GM21423 (cell line): ENCODE data around the gene LGI4.
"Not testable (repeated sequence)": the region's sequence is repeated elsewhere in the genome, so short reads cannot be mapped to it uniquely, and the experiment has no call there.

Experiments
- ATAC-seq: cut with Tn5 transposase; IDR thresholded peaks from one replicate; pipeline ENCODE4 v1.9.1; 2021; ENCODE audit warnings: mild to moderate bottlenecking, moderate library complexity; ENCODE audit not compliant: unreplicated experiment

Gene LGI4

GRCh38 chr19:35142606-35143230 is 7.9 kb upstream of the LGI4 start:
- ATAC-seq, result no peak

- ATAC-seq, result no peak
Measured at GRCh38 chr19:35141837-35142605, 7.2 kb upstream of the LGI4 start.

- ATAC-seq, result peak; percentile 46
Measured at GRCh38 chr19:35140962-35141836, 6.3 kb upstream of the LGI4 start.

- no peak for ATAC-seq
Measured at GRCh38 chr19:35140207-35140961, 5.5 kb upstream of the LGI4 start.

- ATAC-seq, result no peak
Measured at GRCh38 chr19:35138305-35138892, 3.5 kb upstream of the LGI4 start, which contains the start of gene FXYD1. TSS of gene FXYD1 (plus strand) at chr19:35138824. CDS start at chr19:35140080, 1,256 bp downstream.

GRCh38 chr19:35136977-35137702 is 2.3 kb upstream of the LGI4 start:
- no peak for ATAC-seq

DNA sequence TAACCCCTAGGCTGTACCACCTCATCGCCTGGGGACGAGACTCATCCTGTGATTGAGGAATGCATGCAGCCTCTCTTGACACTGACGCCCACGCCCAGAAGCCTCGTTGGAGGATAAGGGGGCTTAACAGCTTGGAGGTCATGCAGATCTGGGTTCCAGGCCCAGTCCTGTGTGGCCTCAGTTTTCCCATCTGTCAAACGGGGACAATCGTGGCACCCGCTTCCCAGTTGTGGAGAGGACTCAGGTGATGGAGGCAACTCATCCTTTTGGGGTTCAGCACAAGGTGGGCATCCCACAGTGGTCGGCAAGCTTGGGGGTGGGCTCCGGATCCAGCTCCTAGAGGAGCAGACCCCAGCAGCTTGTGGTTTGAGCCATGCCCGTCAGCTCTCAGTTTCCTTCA is 1.4 kb upstream of the LGI4 start:
- no peak for ATAC-seq

DNA sequence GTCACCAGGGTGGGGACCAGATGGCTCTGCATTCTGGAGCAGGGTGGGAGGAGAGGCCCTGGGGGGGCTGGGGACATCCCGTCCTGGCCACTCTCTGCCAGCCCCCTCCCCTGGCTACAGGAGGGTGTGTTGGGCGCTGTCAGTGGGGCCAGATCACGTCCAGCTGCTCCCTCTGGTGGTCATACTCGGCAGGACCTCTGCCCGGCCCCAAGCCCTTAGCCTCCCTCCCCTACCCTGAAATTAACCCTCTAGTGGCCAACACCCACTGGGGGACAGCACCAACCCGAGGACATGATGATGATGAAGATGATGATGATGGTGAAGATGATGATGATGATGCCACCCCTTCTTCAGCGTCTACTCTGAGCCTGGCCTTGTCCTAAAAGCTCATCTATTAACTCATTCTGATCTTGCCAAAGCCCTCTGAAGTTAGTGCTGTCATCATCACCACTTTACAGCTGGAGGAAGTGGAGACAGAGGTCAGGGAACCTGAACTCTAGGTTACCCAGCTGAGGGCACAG is 590 bp upstream of the LGI4 start:
- ATAC-seq, result no peak

DNA sequence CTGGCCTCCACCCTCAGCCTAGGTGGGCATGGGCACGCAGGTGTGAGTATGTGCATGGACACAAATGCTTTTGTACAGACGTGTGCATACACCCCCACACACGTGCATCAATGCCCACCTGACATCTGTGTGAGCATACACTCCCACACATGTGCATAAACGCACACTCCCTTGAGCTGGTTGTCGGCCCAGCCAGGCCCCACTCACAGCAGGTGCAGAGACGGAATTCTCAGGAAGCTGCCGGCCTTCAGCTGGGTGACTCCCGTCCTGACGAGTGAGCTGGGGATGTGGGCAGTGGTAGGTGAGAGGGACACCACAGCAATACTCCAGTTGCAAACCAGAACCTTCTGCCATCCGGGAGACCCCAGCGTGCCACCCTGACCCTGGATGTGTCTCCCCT is 1.0 kb downstream of the LGI4 start:
- no peak for ATAC-seq

GRCh38 chr19:35132254-35132653 is 2.6 kb downstream of the LGI4 start:
- no peak for ATAC-seq

GRCh38 chr19:35130761-35131720 is 3.8 kb downstream of the LGI4 start:
- ATAC-seq, result no peak

GRCh38 chr19:35129724-35130274 is 5.1 kb downstream of the LGI4 start:
- ATAC-seq, result not testable (repeated sequence)

DNA sequence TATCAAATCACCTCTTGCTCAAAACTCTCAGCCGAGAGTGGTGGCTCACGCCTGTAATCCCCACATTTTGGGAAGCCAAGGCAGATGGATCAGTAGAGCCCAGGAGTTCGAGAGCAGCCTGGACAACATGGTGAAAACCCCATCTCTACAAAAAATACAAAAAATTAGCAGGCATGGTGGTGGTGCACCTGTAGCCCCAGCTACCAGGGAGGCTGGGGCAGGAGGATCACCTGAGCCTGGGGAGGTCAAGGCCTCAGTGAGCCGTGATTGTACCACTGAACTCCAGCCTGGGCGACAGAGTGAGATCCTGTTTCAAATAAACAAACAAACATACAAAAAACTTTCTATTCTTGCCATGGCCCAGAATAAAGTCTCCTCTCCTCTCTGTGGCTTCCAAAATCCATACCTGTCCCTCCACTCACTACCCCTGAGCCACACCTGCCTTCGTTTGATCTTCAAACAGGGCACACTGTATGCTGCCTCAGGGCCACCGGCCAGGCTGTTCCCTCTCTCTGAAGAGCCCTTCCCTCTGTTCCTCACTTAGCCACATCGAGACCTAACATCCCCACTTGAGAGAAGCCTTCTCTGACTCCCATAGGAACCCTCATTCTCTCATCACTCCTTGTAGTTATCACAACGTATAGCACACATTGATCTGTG is 6.3 kb downstream of the LGI4 start:
- ATAC-seq, result no peak

- ATAC-seq, result no peak
Measured at GRCh38 chr19:35127871-35128270, 7.0 kb downstream of the LGI4 start.

- no peak for ATAC-seq
Measured at GRCh38 chr19:35126624-35126959, 8.3 kb downstream of the LGI4 start.

DNA sequence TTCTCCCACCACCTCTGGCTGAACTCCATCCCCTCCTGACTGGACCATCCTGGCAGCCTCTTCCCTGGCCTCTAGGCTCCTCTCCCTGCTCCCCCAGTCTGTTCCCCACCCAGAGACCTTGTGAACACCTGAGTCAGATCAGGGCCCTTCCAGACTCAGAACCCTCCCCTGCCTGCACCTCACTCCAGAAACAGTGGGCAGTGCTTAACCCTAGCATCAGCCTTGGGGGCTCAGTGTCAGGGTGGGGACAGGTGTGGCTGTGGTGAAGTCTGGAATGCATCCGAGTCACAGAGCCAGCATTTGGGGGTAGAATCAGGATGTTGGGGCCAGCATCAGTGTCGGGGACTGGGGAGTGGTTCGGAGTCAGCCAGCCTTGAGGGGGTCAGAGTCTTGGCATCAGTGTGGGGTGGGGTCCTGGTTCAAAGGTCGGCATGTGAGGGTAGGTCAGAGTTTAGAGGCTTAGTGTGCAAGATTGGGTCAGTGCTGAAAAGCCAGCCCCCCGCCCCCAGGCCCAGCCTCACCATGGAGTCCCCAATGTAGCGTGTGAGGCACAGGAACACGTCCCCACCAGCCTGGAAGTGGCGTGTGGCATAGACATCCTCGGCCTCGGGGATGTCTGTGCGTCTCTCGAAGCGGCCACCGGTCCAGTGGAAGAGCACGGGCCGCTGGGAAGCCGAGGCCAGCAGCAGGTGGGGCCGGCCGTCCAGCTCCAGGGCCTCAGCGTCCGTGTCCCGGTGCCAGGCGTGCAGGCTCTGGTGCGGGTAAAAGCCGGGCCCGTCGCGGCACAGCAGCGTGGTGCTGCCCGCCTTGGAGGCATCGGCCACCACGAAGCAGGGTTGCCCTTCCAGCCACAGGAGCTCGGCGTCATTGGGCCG is 8.9 kb downstream of the LGI4 start:
- ATAC-seq, result no peak

DNA sequence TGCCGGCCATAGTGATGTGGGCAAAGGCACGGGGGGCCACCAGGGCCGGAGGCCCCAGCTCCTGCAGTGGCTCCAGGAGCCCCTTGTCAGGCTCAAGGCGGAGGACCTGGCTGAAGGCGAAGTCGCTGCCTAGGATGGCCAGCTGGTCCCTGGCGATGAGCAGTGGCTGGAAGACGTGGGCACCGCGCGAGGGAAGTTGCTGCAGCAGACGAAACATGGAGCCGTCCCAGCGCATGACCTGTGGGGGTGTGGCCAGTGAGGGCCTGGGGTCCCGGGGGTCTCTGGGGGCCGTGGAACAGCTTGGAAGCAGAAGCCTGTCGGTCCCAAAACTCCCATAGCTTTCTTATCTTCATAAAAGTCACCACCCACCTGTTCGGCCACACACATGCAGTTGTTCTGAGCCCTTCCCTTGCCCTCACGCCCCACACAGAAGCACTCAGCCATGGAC is 9.6 kb downstream of the LGI4 start:
- no peak for ATAC-seq
